HL-60/S4 (cell line): ENCODE data around the gene HRAS.

Source experiments
- in situ Hi-C: fragments of 300-500 bp; cut with MboI; formaldehyde crosslinking; loops from 2 replicates; pipeline ENCODE4 v1.14.3; 2022; ENCODE audit warnings: low sequenced_read_pairs

HRAS gene

GRCh38 chr11:567629-568292 lies 32.4 kb upstream of the HRAS start:
- in situ Hi-C loops, result loop anchor here (25.0 kb wide), 1 partner anchor 145 kb away; the partner anchor contains the start of gene EPS8L2

- in situ Hi-C loops, result loop anchor here (25.0 kb wide), 1 partner anchor 145 kb away; the partner anchor contains the start of gene EPS8L2
These were observed 31.7 kb upstream of the HRAS start for GRCh38 chr11:567011-567628.

GRCh38 chr11:565921-566509 lies 30.6 kb upstream of the HRAS start:
- in situ Hi-C loops, result loop anchor here (25.0 kb wide), 1 partner anchor 146 kb away; the partner anchor contains the start of gene EPS8L2

DNA sequence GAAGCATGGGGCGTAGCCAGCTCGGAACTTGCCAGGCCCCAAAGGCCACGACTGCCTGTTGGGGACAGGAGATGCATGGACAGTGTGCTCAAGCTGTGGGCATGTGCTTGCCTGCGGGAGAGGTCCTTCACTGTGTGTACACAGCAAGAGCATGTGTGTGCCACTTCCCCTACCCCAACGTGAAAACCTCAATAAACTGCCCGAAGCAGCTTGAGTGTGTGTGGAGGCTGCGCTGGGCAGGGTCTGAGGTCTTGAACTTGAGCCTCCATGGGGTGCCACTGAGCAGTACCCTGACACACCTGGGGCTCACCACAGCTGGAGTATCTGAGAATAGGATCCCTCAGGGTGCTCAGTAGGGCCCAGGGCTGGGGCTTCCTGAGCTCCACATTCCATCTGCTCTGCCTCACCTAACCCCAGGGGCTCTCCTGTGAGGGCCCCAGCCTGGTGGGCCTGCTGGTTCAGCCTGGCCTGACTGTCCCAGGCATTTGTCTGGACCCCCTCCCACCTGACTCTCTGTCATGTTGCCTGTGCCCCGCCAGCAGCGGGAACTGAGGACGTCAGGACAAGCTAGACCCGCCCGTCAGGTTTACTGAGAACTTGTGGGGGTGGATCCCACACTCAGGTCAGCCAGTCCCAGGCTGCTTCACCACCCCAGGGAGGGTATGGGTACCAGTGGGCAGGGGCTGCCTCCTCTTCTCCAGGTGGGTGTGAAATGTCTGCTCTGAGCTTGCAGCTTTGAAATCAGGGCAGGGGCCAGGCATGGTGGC lies 28.6 kb upstream of the HRAS start:
- in situ Hi-C loops, result loop anchor here (25.0 kb wide), 1 partner anchor 148 kb away; the partner anchor contains the start of gene EPS8L2

DNA sequence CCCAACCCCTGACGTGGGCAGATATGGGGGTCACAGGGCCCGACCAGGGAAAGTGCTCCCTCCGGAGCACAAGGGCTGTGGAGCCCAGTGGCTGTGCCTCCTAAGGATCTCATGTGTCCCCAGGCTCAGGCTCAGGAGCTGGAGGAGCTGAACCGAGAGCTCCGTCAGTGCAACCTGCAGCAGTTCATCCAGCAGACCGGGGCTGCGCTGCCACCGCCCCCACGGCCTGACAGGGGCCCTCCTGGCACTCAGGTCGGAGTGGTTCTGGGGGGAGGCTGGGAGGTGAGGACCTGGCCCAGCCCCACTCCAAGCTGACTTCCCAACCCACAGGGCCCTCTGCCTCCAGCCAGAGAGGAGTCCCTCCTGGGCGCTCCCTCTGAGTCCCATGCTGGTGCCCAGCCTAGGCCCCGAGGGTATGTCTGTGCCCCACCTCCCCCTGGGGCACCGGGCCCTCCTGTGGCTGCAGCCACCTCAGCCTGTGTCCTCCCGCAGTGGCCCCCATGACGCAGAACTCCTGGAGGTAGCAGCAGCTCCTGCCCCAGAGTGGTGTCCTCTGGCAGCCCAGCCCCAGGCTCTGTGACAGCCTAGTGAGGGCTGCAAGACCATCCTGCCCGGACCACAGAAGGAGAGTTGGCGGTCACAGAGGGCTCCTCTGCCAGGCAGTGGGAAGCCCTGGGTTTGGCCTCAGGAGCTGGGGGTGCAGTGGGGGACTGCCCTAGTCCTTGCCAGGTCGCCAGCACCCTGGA lies 27.9 kb upstream of the HRAS start:
- in situ Hi-C loops, result loop anchor here (25.0 kb wide), 1 partner anchor 149 kb away; the partner anchor contains the start of gene EPS8L2

GRCh38 chr11:562046-562645 lies 26.8 kb upstream of the HRAS start:
- in situ Hi-C loops, result loop anchor here (25.0 kb wide), 1 partner anchor 150 kb away; the partner anchor contains the start of gene EPS8L2

DNA sequence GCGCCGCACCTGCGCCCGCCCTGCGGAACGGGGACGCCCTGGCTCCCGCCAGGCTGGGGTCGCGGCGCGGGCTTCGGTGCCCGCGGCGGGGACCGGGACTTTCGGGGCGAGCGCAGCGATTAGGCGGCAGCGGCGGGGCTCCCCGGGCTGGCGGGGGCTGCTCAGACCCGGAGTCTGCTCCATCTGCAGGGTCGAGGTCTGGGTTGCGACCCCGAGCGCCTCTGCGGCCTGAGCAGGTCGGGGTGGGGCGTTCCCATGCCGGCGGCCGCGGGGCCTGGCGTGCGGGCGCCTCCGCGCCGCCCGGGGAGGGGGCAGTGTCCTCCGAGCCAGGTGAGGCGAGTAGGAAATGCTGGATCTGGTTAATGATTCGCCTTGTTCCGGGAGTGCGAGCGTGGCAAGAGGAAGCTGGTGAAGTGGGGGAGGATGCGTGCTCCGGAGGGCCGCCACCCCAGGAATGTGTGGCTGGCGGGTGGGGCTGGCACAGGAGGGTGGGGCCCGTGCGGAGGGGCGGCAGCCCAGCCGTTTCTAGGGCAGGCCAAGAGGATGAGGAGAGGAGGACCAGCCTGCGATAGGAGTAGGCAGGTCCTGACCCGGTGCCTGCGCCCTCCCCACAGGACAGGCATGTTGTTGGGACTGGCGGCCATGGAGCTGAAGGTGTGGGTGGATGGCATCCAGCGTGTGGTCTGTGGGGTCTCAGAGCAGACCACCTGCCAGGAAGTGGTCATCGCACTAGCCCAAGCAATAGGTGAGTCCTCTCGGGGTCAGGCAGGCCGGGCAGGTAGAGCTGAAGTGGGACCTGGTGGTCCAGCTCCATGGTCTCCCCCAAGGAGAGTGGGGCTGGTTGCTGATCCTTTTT lies 26.0 kb upstream of the HRAS start:
- in situ Hi-C loops, result loop anchor here (25.0 kb wide), 1 partner anchor 151 kb away; the partner anchor contains the start of gene EPS8L2

DNA sequence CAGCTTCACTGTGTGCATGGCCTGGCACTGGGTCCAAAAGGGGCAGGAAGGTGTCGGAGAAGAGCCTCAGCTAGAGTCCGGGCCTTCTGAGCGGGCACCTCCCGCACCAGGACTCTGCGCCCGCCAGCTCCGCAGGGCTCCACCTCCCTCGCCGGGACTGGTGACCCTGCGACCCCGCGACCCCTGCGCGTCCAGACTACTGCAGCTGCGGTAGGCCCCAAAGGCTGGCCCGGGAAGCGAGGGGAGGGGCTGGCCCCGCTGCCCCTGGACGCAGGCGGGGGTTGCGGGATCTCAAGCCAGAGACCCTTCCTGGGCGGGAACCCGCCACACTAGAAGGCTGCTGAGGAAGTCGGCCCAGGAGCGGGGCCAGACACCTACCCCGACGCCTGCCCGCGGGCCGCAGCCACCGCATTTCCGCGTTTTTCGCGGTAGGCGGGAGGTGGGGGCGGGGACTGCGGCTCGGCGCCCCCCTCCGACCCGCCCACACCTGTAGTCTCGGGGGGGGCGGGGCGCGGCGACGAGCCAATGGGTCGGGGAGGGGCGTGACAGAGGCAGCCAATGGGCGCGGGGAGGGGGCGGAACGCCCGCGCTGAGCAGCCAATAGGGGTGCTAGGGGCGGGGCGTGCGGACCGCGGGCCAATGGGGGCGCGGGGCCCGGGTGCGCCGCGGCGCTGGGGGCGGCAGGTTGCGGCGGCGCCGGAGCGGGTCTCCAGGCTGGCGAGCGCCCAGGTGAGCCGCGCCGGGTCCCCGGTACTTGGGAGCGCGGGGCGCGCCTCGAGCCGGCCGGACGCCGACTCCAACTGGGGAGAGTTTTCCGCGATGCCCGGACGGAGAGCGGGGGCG lies 25.1 kb upstream of the HRAS start, which contains the start of the genes LMNTD2 and RASSF7:
TSS of gene LMNTD2 (minus strand) at position 434 of the 843 bp plus-strand sequence. CDS start at position 412, 22 bp downstream.
TSS of gene RASSF7 (plus strand) at position 666 of the 843 bp plus-strand sequence. CDS start 799 bp downstream, outside the sequence.
- in situ Hi-C loops, result loop anchor here (25.0 kb wide), 1 partner anchor 152 kb away; the partner anchor contains the start of gene EPS8L2

DNA sequence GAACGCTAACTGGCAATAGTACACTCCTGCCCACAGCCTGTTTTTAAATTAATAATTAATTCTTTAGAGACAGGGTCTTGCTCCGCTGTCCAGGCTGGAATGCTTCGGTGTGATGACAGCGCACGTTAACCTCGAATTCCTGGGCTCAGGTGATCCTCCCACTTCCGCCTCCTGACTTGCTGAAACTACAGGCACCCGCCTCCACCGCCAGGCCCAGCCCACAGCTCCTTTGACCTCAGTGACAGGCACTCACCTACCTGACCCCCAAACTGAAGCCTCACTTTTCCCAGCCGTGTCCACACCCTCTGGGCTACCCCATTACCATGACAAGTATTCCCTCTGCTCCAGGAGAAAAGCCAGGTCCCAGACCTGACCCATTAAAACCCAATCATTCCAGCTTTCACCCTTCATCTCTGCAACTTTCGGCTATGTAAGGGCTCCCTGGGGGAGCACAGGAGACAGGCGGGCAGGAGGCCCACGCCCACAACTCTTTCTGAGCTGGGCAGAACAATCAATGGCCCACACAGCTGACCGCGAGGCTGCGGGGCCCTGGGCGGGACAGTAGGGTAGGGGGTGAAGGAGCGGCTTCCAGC lies 24.4 kb upstream of the HRAS start:
- in situ Hi-C loops, result loop anchor here (25.0 kb wide), 1 partner anchor 152 kb away; the partner anchor contains the start of gene EPS8L2

DNA sequence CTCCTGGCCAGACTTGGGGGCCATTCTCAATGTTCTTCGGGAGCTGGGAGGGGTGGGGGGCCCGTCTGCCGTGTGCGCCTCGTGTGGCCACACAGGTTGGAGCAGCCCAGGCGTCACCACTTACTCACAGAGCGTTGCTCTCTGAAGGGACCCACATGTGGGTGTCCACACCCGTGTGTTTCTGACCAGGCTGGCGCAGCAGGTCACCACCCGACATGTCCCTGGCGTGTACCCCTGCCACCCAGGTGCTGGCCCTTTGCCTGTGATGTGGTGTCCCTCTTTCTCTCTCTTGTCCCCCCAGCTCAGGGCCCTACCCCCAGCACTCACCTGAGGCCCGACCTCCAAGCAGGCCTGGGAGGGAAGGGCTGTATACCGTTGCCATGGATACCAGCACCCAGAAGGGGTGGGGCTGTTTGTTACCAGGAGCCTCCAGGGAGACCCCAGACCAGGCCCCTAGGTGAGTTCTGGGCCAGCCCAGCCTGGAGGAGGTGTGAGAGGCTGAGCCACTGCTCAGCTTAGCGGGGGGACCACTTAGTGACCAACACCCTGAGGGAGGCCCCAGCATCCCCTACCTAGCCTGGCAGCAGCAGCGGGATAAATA lies 23.7 kb upstream of the HRAS start:
- in situ Hi-C loops, result loop anchor here (25.0 kb wide), 1 partner anchor 153 kb away; the partner anchor contains the start of gene EPS8L2

DNA sequence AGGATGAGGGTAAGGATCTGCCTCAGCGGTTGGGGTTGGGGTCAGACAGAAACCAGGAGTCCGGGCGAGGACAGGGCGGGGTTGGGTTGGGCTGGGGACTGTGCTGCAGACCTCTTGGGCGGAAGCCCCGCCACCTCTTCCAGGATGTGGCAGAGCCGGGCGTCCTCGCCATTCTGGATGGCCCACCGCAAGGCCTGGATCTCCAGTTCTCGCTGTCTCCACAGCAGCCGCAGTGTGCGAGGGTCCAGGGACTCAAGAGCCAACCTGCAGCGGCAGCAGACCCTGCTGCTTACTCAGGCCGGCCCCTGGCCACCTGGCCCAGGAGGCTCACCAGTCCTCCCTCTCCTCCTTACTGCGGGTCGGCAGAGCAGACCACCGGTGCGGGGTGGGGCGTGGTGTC lies 23.1 kb upstream of the HRAS start:
- in situ Hi-C loops, result loop anchor here (25.0 kb wide), 1 partner anchor 154 kb away; the partner anchor contains the start of gene EPS8L2

DNA sequence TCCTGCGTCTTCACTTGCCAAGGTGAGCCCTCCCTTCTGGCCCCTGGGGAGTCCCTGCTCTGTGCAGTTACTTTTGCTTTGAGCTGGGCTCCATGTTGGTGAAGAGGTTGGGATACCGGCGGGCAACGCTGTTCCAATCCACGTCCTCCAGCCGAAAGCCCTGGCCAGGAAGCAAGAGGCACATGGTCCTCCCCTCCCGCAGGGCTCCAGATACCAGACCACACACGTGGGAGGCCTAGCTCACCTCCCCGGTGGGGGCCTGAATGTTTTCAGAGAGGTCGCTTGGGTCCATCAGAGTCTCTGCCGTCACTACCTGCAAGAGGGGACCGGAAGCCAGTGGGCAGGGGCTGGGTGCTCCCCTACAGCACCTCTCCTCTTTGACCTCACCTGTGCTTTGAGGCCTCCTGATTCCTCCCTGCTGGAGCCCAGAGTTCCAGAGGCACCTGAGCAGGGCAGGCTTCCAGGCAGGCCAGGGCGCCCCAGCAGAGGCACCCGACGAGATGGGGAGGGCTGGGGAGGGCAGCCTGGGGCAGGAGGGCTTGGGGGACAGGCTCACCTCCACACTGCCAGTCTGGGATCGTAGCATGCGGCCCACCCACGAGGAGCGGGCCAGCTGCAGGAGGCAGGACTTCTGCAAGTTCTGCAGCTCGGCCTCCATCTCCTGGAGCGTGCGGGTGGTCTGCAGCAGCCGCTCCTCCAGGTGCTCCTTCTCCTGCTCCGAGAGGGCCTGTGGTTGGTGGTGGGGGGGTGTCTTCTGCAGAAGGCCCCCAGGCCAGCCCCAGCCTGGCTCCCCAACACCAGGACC lies 22.2 kb upstream of the HRAS start:
- in situ Hi-C loops, result loop anchor here (25.0 kb wide), 1 partner anchor 155 kb away; the partner anchor contains the start of gene EPS8L2

DNA sequence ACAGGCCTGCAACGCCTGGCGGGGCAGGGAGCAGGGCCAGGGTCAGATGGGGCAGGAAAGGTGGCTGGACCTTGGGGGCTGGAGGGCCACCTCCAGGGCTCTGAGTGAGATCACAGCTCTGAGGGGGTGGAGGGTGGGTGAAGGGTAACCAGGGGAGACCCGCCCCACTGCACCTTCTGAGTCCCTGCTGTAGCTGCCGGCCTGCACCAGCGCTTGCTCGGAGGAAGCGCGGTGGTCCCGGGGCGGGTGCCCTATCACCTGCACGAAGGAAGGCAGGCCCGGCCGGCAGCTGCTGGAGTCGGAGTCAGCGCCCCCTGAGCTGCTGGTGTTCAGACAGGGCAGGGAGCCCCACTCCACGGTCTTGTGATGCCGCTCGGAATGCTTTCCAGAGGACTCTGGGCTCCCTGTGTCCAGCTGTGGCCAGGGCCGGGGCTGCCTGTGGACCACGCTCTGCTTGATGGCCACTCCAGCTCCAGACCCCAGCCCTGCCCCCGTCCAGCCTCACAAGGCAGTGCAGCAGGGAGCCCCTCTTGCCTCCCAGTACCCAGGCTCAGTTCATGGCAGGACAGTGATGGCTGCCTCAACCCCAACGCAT lies 21.4 kb upstream of the HRAS start:
- in situ Hi-C loops, result loop anchor here (25.0 kb wide), 1 partner anchor 156 kb away; the partner anchor contains the start of gene EPS8L2

DNA sequence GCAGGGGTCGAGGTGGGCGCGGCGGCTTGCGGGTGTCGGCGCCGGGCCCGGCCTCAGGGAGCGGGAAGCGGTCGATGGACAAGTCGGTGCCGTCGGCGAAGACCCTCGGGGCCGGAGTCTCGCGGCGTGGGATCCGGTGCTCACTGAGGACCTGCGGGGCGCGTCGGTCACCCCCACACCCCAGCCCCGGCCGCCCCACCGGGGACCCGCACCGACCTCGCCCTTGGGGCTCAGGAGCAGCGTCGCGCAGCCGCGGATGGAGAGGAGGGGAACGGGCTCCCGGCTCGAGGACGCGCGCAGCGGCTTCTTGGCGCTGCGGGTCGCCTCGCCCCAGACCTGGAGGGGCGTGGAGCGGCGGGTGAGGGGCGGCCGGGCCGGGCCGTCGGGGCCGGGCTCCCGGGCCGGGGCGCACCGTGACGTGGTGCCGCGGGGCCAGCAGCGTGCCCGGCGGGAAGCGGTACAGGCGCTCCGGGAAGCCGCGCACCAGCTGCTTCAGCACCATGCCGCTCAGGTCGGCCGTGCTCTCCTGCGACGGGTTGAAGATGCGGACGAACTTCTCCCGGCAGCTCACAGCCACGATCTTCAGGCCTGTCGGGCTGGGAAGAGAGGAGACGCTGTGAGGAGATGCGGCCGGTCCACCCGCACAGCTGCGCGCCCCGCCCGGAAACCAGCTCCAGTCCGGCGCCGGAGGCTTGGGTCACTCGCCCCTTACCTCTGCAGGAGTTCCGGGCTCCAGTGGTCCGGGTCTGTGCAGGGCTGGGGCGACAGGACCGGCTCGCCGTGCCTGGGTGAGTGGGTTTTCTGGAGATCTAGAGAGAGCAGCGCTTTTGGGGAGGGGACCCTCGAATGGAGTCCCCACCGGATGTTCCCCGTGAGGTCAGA lies 20.6 kb upstream of the HRAS start:
- in situ Hi-C loops, result loop anchor here (25.0 kb wide), 1 partner anchor 156 kb away; the partner anchor contains the start of gene EPS8L2
